Endometrial microvascular endothelial cells (primary cell): ENCODE data around the gene TBX2. TPM values are rescaled to one million over a fixed set of nuclear protein-coding genes. Genes with fewer than 3 reads are reported as not detected.
"Not testable (repeated sequence)": the region's sequence is repeated elsewhere in the genome, so short reads cannot be mapped to it uniquely, and the experiment has no call there.

Experiments used
- in situ Hi-C: cut with HindIII; loops from 2 replicates; pipeline ENCODE4 v1.10.0; 2017; ENCODE audit warnings: low sequenced_read_pairs, low pct_unique_long_range_greater_than_20kb; ENCODE audit errors: inconsistent ontology term
- total RNA-seq: library from RNA; depleted of rRNA; stranded (reverse); fragments of >200 nt; gene quantifications from one replicate; pipeline ENCODE4 v1.2.3, GENCODE V29; 2015; ENCODE audit errors: inconsistent ontology term

TBX2 gene
- total RNA-seq, 1 donor from 2014 or later = 0.19 TPM

- in situ Hi-C loops = no loop called here
Observed at GRCh38 chr17:61420052-61420451, 20.4 kb downstream of the TBX2 start.

- in situ Hi-C loops = no loop called here
Observed at GRCh38 chr17:61420745-61421398, 21.2 kb downstream of the TBX2 start.

GRCh38 chr17:61421460-61421859, 21.8 kb downstream of the TBX2 start:
- in situ Hi-C loops = no loop called here

GRCh38 chr17:61422116-61422799, 22.6 kb downstream of the TBX2 start:
- in situ Hi-C loops = no loop called here

- in situ Hi-C loops = no loop called here
Observed at GRCh38 chr17:61422869-61423268, 23.2 kb downstream of the TBX2 start.

GRCh38 chr17:61423967-61424649, 24.5 kb downstream of the TBX2 start:
- in situ Hi-C loops = no loop called here

- in situ Hi-C loops = no loop called here
Observed at GRCh38 chr17:61425682-61426481, 26.2 kb downstream of the TBX2 start.

GRCh38 chr17:61426482-61427304, 27.1 kb downstream of the TBX2 start:
- in situ Hi-C loops = no loop called here

- in situ Hi-C loops = no loop called here
Observed at GRCh38 chr17:61427567-61427966, 27.9 kb downstream of the TBX2 start.

- in situ Hi-C loops = no loop called here
Observed at GRCh38 chr17:61429274-61429673, 29.6 kb downstream of the TBX2 start.

- in situ Hi-C loops = not testable (repeated sequence)
Observed at GRCh38 chr17:61429831-61430230, 30.2 kb downstream of the TBX2 start.

- in situ Hi-C loops = no loop called here
Observed at GRCh38 chr17:61431594-61432311, 32.1 kb downstream of the TBX2 start.

- in situ Hi-C loops = no loop called here
Observed at GRCh38 chr17:61436273-61436672, 36.6 kb downstream of the TBX2 start.

GRCh38 chr17:61436995-61437704, 37.5 kb downstream of the TBX2 start:
- in situ Hi-C loops = no loop called here

- in situ Hi-C loops = no loop called here
Observed at GRCh38 chr17:61440697-61441096, 41.1 kb downstream of the TBX2 start.

GRCh38 chr17:61441507-61441906, 41.9 kb downstream of the TBX2 start:
- in situ Hi-C loops = not testable (repeated sequence)

- in situ Hi-C loops = no loop called here
Observed at GRCh38 chr17:61442136-61442775, 42.6 kb downstream of the TBX2 start.
